Endothelial cell of umbilical vein (primary cell): ENCODE results near the gene RPS6KA5. TPM values are rescaled to one million over a fixed set of nuclear protein-coding genes. Genes with fewer than 3 reads are reported as not detected.

Experiments
- BruUV-seq: library from RNA; stranded (reverse); fragments of 400-500 nt; replicated peaks from 2 replicates; lab custom pipeline; 2021; lab: Mats Ljungman, UMichigan
- CTCF ChIA-PET: fragments of 300-600, 350-600 bp; sonication (Branson Sonifier 250); formaldehyde crosslinking; loops from one replicate; lab custom pipeline; 2021; ENCODE audit warnings: antibody characterized with exemption, inconsistent platforms; lab: Charles Lee
- POLR2A ChIA-PET: fragments of 300-600, 350-600 bp; sonication (Branson Sonifier 250); formaldehyde crosslinking; loops from one replicate; lab custom pipeline; 2021; ENCODE audit warnings: antibody characterized with exemption, inconsistent platforms; lab: Charles Lee
- DNase-seq: peaks from one replicate; pipeline ENCODE4 v3.0.0-alpha.2; 2011; ENCODE audit warnings: low read depth, low spot score
- FAIRE-seq: peaks from 2 replicates; lab custom pipeline; 2011; peaks lifted over from hg19 to GRCh38; lab: Jason Lieb, UNC
- H2AFZ ChIP-seq: 2 replicates; pipeline ENCODE4 v1.6.0; 2012; ENCODE audit warnings: low read depth, low read length, control low read depth, inconsistent platforms
- H3K27ac ChIP-seq: 2 replicates; pipeline ENCODE4 v1.5.1; 2011; ENCODE audit warnings: low read depth, mild to moderate bottlenecking, control low read depth, low read length, moderate library complexity; ENCODE audit not compliant: insufficient read depth
- H3K27me3 ChIP-seq, 2 experiments: 2 replicates each; pipeline versions ENCODE4 v1.6.0 to v1.6.1; 2011; ENCODE audit warnings: low read length in 2 of 2, mixed read lengths in 1 of 2; ENCODE audit not compliant: control insufficient read depth in 2 of 2, insufficient read depth in 2 of 2
- H3K36me3 ChIP-seq, 2 experiments: 2 replicates in 1 of 2; 3 replicates in 1 of 2; pipeline ENCODE4 v1.5.1; 2011; ENCODE audit warnings: low read length in 2 of 2, mild to moderate bottlenecking in 1 of 2, moderate library complexity in 1 of 2; ENCODE audit not compliant: control insufficient read depth in 2 of 2, insufficient read depth in 2 of 2; ENCODE audit errors: extremely low read depth in 1 of 2
- H3K4me1 ChIP-seq: 3 replicates; pipeline ENCODE4 v1.5.1; 2011; ENCODE audit warnings: mild to moderate bottlenecking, low read length; ENCODE audit not compliant: control insufficient read depth, insufficient read depth; ENCODE audit errors: extremely low read depth
- H3K4me2 ChIP-seq: 2 replicates; pipeline ENCODE4 v1.6.1; 2011; ENCODE audit warnings: low read length, control low read depth, mixed read lengths; ENCODE audit not compliant: insufficient read depth
- H3K4me3 ChIP-seq, 3 experiments: fragments of 200-600 bp in 1 of 3; sonication (generic), shearing (Covaris generic) in 1 of 3; replicated peaks in 1 of 3; 2 replicates each; pipeline ENCODE4 v1.5.1; 2011 to 2016; ENCODE audit warnings: control low read depth in 3 of 3, low read length in 3 of 3, mild to moderate bottlenecking in 2 of 3, inconsistent platforms in 1 of 3, low read depth in 1 of 3, moderate library complexity in 1 of 3; ENCODE audit not compliant: insufficient read depth in 1 of 3
- H3K79me2 ChIP-seq: 2 replicates; pipeline ENCODE4 v1.6.0; 2012; ENCODE audit warnings: low read length, inconsistent platforms; ENCODE audit not compliant: control insufficient read depth, insufficient read depth
- H3K9ac ChIP-seq: replicated peaks from 2 replicates; pipeline ENCODE3; 2011; ENCODE audit warnings: low read length, control low read depth; ENCODE audit not compliant: insufficient read depth; ENCODE audit errors: extremely low read depth
- H3K9me1 ChIP-seq: replicated peaks from 3 replicates; pipeline ENCODE4 v1.6.0; 2011; ENCODE audit warnings: mild to moderate bottlenecking, low read length; ENCODE audit not compliant: control insufficient read depth, insufficient read depth; ENCODE audit errors: extremely low read depth
- H3K9me3 ChIP-seq: replicated peaks from 2 replicates; pipeline ENCODE4 v1.5.1; 2012; ENCODE audit warnings: low read length, inconsistent platforms; ENCODE audit not compliant: control insufficient read depth, insufficient read depth
- H4K20me1 ChIP-seq: replicated peaks from 2 replicates; pipeline ENCODE3; 2011; ENCODE audit warnings: mild to moderate bottlenecking, low read length; ENCODE audit not compliant: control insufficient read depth, insufficient read depth; ENCODE audit errors: extremely low read depth
- EZH2 ChIP-seq: IDR thresholded peaks from 2 replicates; pipeline ENCODE4 v1.6.1; 2012; ENCODE audit warnings: borderline replicate concordance, low read depth, mild to moderate bottlenecking, moderate library complexity, low read length, inconsistent platforms; ENCODE audit not compliant: severe bottlenecking
- FOS ChIP-seq: IDR thresholded peaks from 2 replicates; pipeline ENCODE4 v1.6.1; 2011; ENCODE audit warnings: mild to moderate bottlenecking, low read length, moderate library complexity, borderline replicate concordance; ENCODE audit not compliant: insufficient read depth
- GATA2 ChIP-seq: IDR thresholded peaks from 2 replicates; pipeline ENCODE4 v1.7.0; 2011; ENCODE audit warnings: low read depth, mild to moderate bottlenecking, moderate library complexity, mixed read lengths, low read length; ENCODE audit not compliant: insufficient read length, insufficient read depth
- JUN ChIP-seq: IDR thresholded peaks from 2 replicates; pipeline ENCODE4 v1.6.1; 2011; ENCODE audit warnings: borderline replicate concordance, low read depth; ENCODE audit not compliant: insufficient read length, insufficient read depth
- MYC ChIP-seq: IDR thresholded peaks from one replicate; pipeline ENCODE4 v1.6.1; 2011; ENCODE audit warnings: mild to moderate bottlenecking, low read depth, low read length
- POLR2A ChIP-seq: IDR thresholded peaks from 2 replicates; pipeline ENCODE4 v1.6.1; 2012; ENCODE audit warnings: low read depth, mild to moderate bottlenecking, control low read depth, low read length
- POLR2AphosphoS5 ChIP-seq: IDR thresholded peaks from 2 replicates; pipeline ENCODE4 v1.6.1; 2012; ENCODE audit warnings: low read depth, mild to moderate bottlenecking, control low read depth, low read length, moderate library complexity; ENCODE audit not compliant: insufficient read depth
- dilution Hi-C: fragments of 300-500 bp; cut with MboI; formaldehyde crosslinking; loops from one replicate; pipeline ENCODE4 v1.15.0; 2019; ENCODE audit warnings: low sequenced_read_pairs; ENCODE audit not compliant: extremely low pct_ligation_motif_present
- intact Hi-C: fragments of 100-400 bp; cut with micrococcal nuclease; formaldehyde crosslinking; loops from one replicate; pipeline ENCODE4 v1.10.0; 2022
- polyA plus RNA-seq, 4 experiments: library from polyadenylated mRNA; depleted of rRNA in 3 of 4; stranded (reverse) in 3 of 4; unstranded in 1 of 4; fragments of >200 nt; gene quantifications; 2 replicates each; pipeline versions ENCODE4 v1.2.1 to v1.2.3, GENCODE V29; 2011 to 2012; ENCODE audit warnings: missing spikeins in 1 of 4
- total RNA-seq: library from RNA; stranded (reverse); gene quantifications from 2 replicates; pipeline ENCODE4 v1.2.3, GENCODE V29; 2021
- TF ChIP-seq, protein P1 (sequence below), 2 donors: IDR thresholded peaks; 1 replicate in 1 of 2; 2 replicates in 1 of 2; pipeline ENCODE4 v1.5.1; 2011; ENCODE audit warnings: low read length in 2 of 2, mild to moderate bottlenecking in 2 of 2, moderate library complexity in 2 of 2, control low read depth in 1 of 2, inconsistent platforms in 1 of 2, low read depth in 1 of 2; ENCODE audit not compliant: insufficient read depth in 1 of 2; ENCODE audit errors: extremely low read depth in 1 of 2
- TF ChIP-seq, protein P2 (sequence below): IDR thresholded peaks from 2 replicates; pipeline ENCODE4 v1.6.1; 2011; ENCODE audit not compliant: insufficient read depth, insufficient read length

Gene RPS6KA5
- total and polyA plus RNA-seq, 2 donors (not counting 3 experiments of a cell fraction or from before 2014, with no cell fraction given) = 2.9 to 5.4 TPM

DNA sequence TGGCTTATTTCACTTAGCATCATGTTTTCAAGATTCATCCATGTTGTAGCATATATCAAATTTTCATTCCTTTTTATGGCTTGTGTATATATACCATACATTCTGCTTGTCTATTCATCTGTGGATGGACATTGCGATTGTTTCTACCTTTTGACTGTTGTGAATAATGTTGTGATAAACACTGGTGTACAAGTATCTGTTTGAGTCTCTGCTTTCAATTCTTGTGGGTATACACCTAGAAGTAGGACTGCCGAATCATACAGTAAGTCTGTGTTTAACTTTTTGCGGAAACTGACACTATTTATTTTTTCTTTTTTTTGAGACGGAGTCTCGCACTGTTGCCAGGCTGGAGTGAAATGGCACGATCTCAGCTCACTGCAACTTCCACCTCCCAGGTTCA is 19.6 kb upstream of the RPS6KA5 start:
- dilution Hi-C loops (no loop called here), intact Hi-C loops (no loop called here)
- H3K4me1 ChIP-seq = no peaks in the 10 kb centered on the region
- no peak overlapping the region for H3K9ac ChIP-seq
- no peak overlapping the region for H3K4me3 ChIP-seq
- H3K27me3 ChIP-seq = no peaks in the 10 kb centered on the region
- no peaks in the 10 kb centered on the region for H3K36me3 ChIP-seq
- no peak overlapping the region for H3K4me2 ChIP-seq
- no peak overlapping the region for H3K27ac ChIP-seq
- no peaks in the 10 kb centered on the region for H3K79me2 ChIP-seq
- H3K9me1 ChIP-seq = no peaks in the 10 kb centered on the region
- no peaks in the 10 kb centered on the region for H3K9me3 ChIP-seq
- TF ChIP-seq FOS (no peak), POLR2A (no peak)
- TF ChIP-seq, protein P1, sequence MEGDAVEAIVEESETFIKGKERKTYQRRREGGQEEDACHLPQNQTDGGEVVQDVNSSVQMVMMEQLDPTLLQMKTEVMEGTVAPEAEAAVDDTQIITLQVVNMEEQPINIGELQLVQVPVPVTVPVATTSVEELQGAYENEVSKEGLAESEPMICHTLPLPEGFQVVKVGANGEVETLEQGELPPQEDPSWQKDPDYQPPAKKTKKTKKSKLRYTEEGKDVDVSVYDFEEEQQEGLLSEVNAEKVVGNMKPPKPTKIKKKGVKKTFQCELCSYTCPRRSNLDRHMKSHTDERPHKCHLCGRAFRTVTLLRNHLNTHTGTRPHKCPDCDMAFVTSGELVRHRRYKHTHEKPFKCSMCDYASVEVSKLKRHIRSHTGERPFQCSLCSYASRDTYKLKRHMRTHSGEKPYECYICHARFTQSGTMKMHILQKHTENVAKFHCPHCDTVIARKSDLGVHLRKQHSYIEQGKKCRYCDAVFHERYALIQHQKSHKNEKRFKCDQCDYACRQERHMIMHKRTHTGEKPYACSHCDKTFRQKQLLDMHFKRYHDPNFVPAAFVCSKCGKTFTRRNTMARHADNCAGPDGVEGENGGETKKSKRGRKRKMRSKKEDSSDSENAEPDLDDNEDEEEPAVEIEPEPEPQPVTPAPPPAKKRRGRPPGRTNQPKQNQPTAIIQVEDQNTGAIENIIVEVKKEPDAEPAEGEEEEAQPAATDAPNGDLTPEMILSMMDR (IDR thresholded peaks at IDR 0.05; ENCODE audit: extremely low read depth in 1 of 2, insufficient read depth in 1 of 2, low read depth in 1 of 2, low read length in 2 of 2) = no peak
- H2AFZ ChIP-seq = no peak overlapping the region
- BruUV-seq = no TSS peak
- FAIRE-seq = no peak
- ChIA-PET CTCF (no interaction called here), POLR2A (no interaction called here)
- H4K20me1 ChIP-seq = no peaks in the 10 kb centered on the region
- DNase-seq = no peak

DNA sequence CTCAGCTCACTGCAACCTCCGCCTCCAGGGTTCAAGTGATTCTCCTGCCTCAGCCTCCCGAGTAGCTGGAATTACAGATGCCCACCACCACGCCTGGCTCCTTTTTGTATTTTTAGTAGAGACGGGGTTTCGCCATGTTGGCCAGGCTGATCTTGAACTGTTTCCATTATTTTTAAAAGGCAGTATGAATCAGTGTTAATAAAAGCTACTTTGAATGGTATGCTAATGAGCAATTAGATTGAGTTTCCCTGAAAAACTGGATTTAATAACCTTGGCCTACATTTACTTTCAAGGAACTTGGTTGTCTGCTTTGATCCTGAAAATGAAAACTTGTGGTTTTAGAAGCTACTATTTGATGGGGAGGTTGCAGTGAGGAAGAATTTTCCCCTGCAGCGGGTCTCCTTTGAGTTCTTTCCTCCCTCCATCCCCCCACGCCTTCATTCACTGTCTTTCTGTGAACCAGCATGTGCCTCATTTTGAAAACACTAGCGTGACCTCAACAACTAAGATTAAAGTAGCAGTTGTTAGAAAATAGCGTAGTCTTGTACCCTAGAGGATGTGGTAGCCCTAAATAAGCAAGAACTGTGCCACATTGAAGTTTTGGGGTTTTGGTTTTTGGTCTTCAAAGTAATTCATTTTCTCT is 17.8 kb upstream of the RPS6KA5 start:
- no peaks in the 10 kb centered on the region for H3K9me1 ChIP-seq
- FAIRE-seq (no peak), DNase-seq (no peak)
- H3K9ac ChIP-seq = no peak overlapping the region
- dilution Hi-C loops = no loop called here
- CTCF ChIA-PET = interaction anchor here (1.0 to 1.3 kb wide), 2 partner anchors 19 to 23 kb away, joined by 3 read pairs; no protein-coding TSS in a partner anchor
- BruUV-seq = no TSS peak
- H3K9me3 ChIP-seq = no peaks in the 10 kb centered on the region
- no peak overlapping the region for H3K4me3 ChIP-seq
- H3K4me2 ChIP-seq = no peak overlapping the region
- intact Hi-C loops = no loop called here
- no peaks in the 10 kb centered on the region for H3K36me3 ChIP-seq
- H4K20me1 ChIP-seq = no peaks in the 10 kb centered on the region
- no peaks in the 10 kb centered on the region for H3K27me3 ChIP-seq
- no peaks in the 10 kb centered on the region for H3K79me2 ChIP-seq
- no peaks in the 10 kb centered on the region for H3K4me1 ChIP-seq
- POLR2A ChIA-PET = no interaction called here
- H3K27ac ChIP-seq = no peak overlapping the region
- TF ChIP-seq GATA2 (no peak), POLR2AphosphoS5 (no peak), FOS (no peak), MYC (no peak), POLR2A (no peak), EZH2 (no peak), JUN (no peak)
- TF ChIP-seq, protein P1 (IDR thresholded peaks at IDR 0.05; ENCODE audit: extremely low read depth in 1 of 2, insufficient read depth in 1 of 2, low read depth in 1 of 2, low read length in 2 of 2) = no peak
- TF ChIP-seq, protein P2, sequence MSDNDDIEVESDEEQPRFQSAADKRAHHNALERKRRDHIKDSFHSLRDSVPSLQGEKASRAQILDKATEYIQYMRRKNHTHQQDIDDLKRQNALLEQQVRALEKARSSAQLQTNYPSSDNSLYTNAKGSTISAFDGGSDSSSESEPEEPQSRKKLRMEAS = no peak
- no peak overlapping the region for H2AFZ ChIP-seq
